ENCODE measurements around the gene STK11IP.

The STK11IP gene, protein sequence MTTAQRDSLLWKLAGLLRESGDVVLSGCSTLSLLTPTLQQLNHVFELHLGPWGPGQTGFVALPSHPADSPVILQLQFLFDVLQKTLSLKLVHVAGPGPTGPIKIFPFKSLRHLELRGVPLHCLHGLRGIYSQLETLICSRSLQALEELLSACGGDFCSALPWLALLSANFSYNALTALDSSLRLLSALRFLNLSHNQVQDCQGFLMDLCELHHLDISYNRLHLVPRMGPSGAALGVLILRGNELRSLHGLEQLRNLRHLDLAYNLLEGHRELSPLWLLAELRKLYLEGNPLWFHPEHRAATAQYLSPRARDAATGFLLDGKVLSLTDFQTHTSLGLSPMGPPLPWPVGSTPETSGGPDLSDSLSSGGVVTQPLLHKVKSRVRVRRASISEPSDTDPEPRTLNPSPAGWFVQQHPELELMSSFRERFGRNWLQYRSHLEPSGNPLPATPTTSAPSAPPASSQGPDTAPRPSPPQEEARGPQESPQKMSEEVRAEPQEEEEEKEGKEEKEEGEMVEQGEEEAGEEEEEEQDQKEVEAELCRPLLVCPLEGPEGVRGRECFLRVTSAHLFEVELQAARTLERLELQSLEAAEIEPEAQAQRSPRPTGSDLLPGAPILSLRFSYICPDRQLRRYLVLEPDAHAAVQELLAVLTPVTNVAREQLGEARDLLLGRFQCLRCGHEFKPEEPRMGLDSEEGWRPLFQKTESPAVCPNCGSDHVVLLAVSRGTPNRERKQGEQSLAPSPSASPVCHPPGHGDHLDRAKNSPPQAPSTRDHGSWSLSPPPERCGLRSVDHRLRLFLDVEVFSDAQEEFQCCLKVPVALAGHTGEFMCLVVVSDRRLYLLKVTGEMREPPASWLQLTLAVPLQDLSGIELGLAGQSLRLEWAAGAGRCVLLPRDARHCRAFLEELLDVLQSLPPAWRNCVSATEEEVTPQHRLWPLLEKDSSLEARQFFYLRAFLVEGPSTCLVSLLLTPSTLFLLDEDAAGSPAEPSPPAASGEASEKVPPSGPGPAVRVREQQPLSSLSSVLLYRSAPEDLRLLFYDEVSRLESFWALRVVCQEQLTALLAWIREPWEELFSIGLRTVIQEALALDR

DNA sequence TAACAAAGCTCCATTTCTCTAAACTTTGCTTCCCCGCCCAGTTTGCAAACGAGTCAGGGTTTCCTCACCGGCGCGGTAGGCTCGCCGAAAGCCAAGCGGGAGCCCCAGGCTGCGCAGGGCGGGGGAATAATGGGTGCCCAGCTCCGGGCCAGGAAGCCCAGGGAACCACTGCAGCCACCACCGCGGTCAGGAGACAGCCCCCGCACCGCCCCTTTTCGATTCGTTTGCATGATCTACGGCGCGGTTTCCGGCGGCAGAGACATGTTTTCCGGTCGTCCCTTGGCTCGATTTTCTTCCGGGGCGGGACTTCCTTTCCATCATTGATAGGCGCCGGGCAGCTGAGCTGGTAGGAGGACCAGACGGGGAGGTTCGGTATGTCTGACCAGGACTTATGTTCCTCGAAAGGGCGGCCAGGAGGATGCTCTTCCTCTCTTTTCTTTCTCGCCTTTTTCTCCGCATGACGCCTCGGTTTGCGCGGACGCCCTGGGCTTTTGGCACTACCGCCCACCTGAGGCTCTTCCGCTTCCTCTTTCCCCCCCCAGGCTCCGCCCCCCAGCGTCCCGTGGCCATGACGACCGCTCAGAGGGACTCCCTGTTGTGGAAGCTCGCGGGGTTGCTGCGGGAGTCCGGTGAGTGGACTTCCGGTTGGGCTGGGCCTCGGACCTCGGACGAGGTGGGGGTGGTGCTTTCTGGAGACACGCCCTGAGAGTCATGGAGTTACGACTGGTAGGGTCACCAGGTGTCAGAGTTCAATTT, at the start of gene STK11IP:
TSS of gene STK11IP (plus strand) at position 306 of the 756 bp plus-strand sequence. CDS start at position 569, 263 bp downstream.
- Histone ChIP-seq H3K4me3 (ENCODE audit: low read depth, low read length) (peak within 1 kb of the TSS; percentile 99), H3K9me3 (ENCODE audit: control insufficient read depth, insufficient read depth, low read length) (no peaks in the 10 kb centered on the region), H3K27me3 (ENCODE audit: control insufficient read depth, insufficient read depth, low read length) (no peaks in the 10 kb centered on the region), H3K4me1 (ENCODE audit: control insufficient read depth, insufficient read depth, low read length) (peaks cover 7% of the 10 kb centered on the region), H3K36me3 (ENCODE audit: control insufficient read depth, insufficient read depth, low read length) (peaks cover 5% of the 10 kb centered on the region), H3K9ac (ENCODE audit: low read depth, low read length) (peak within 1 kb of the TSS; percentile 96)

DNA sequence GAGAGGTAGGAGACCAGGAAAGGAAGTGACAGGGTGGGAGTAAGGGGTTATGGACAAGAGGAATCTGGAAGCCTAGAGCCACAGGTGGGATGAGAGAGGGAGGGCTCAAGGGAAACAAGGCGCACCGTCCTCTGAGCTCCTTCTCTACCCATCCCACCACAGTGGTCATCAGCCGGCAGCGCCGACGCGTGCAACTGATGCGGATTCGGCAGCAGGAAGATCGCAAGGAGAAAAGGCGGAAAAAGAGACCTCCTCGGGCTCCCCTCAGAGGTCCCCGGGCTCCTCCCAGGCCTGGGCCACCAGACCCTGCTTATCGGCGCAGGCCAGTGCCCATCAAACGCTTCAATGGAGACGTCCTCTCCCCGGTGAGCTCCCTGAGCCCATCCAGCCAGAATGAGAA, 48.7 kb upstream of the STK11IP start:
- Histone ChIP-seq H3K4me1 (ENCODE audit: control insufficient read depth, insufficient read depth, low read length) (peaks cover 5% of the 10 kb centered on the region), H3K4me3 (ENCODE audit: low read depth, low read length) (no peak overlapping the region), H3K36me3 (ENCODE audit: control insufficient read depth, insufficient read depth, low read length) (peaks cover 4% of the 10 kb centered on the region), H3K27me3 (ENCODE audit: control insufficient read depth, insufficient read depth, low read length) (peaks cover 34% of the 10 kb centered on the region), H3K9me3 (ENCODE audit: control insufficient read depth, insufficient read depth, low read length) (no peaks in the 10 kb centered on the region), H3K9ac (ENCODE audit: low read depth, low read length) (no peak overlapping the region)

DNA sequence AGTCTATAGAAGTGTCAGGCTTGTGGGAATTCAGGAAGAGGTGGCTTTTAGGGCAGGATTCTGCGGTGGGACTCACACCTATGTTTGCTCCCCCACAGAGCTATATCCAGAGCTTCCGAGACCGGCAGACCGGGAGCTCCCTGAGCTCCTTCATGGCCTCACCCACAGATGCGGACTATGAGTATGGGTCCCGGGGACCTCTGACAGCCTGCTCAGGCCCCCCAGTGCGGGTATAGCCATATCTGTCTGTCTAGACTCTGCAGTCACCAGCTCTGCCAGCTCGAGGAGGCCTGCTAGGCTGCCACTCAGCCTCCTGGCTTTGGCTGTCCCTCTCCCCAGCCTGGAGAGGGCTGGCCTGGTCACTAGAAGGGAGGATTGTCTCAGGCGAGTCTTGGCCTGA, 48.0 kb upstream of the STK11IP start:
- H3K36me3 ChIP-seq (ENCODE audit: control insufficient read depth, insufficient read depth, low read length), result peaks cover 4% of the 10 kb centered on the region
- peaks cover 29% of the 10 kb centered on the region for H3K27me3 ChIP-seq (ENCODE audit: control insufficient read depth, insufficient read depth, low read length)
- peaks cover 5% of the 10 kb centered on the region for H3K4me1 ChIP-seq (ENCODE audit: control insufficient read depth, insufficient read depth, low read length)
- H3K9ac ChIP-seq (ENCODE audit: low read depth, low read length), result no peak overlapping the region
- H3K9me3 ChIP-seq (ENCODE audit: control insufficient read depth, insufficient read depth, low read length), result no peaks in the 10 kb centered on the region
- no peak overlapping the region for H3K4me3 ChIP-seq (ENCODE audit: low read depth, low read length)

DNA sequence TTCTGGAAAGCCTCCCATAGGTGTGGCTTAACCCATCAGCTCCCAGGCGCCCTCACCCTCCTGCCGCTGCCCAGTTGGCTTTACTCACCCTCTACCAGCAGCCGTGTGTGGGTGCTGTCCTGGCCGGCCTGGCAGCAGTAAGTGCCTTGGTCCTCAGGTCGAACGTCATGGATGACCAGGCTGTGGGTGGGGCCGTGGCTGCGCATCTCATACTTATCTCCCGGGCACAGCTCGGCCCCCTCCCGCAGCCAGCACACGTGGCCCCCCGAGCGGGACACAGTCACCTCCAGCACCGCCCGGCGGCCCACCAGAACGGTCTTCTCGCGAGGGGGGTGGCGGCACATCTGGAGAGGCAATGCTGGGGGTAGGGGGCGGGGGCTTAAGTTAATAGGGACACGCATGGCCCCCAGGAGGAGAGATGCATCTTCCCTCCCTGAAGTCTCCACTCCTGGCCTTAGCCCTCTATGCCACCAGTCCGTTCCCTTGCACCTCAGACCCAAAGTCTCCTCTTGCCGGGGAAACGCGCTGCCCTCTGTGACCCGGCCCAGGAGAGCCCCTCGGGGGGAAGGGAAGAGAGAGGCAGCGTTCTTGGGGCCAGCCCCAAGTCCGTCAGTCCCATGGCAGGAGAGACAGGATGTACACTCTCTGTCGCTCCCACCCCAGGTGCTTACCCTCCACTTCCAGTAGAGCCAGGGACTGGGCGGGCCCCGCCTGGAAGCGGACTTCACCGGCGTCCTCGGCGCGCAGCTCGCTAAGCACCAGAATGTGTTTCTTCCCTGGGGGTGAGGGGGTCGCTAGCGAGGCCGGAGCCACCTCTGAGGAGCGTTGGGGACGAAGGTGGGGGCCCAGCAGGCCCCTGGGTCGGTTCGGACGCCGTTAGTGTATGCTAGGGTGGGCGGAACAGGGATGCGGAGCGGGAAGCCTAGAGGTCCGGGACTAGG, 45.9 kb upstream of the STK11IP start:
- no peaks in the 10 kb centered on the region for H3K9me3 ChIP-seq (ENCODE audit: control insufficient read depth, insufficient read depth, low read length)
- peak overlapping the region; percentile 60 for H3K9ac ChIP-seq (ENCODE audit: low read depth, low read length)
- peaks cover 14% of the 10 kb centered on the region for H3K27me3 ChIP-seq (ENCODE audit: control insufficient read depth, insufficient read depth, low read length)
- peaks cover 5% of the 10 kb centered on the region for H3K36me3 ChIP-seq (ENCODE audit: control insufficient read depth, insufficient read depth, low read length)
- H3K4me3 ChIP-seq (ENCODE audit: low read depth, low read length), result peak overlapping the region; percentile 80
- peaks cover 5% of the 10 kb centered on the region for H3K4me1 ChIP-seq (ENCODE audit: control insufficient read depth, insufficient read depth, low read length)

DNA sequence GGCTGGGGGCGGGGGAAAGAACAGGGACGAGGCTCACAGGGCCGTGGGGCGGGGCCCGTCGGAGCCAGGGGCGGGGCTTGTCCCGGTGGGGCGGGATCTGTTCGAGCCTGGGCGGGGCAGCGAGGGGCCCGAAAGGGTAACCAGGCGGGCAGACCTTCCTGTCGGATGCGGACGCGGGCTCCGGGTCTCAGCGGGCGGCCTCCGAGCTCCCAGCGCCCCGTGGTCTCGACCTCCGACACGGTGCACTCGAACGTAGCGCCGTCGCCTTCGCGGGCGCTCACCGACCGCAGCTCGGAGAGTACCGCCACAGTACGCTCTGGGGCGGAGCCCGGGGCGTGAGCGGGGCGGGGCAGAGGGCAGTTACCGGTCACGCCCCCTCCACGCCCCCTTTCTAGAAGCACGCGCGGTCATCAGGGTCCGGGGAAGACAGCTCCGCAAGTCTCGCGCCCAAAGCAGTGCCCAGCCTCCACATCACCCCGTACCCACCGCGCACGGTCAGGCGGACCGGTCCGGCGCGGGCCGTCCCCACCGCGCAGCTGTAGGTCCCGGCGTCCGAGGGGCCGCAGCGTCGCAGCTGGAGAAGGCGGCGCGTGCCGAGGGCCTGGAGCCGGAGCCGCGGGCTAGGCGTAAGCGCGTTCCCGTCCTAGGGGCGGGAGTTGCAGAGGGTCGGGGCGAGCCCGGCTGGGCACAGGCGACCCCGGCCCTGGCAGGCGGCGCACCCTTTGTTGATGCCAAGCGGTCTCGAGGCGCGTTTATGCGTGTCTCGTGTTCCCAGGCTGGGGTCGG, 45.1 kb upstream of the STK11IP start:
- peak overlapping the region; percentile 80 for H3K4me3 ChIP-seq (ENCODE audit: low read depth, low read length)
- no peaks in the 10 kb centered on the region for H3K9me3 ChIP-seq (ENCODE audit: control insufficient read depth, insufficient read depth, low read length)
- peaks cover 14% of the 10 kb centered on the region for H3K27me3 ChIP-seq (ENCODE audit: control insufficient read depth, insufficient read depth, low read length)
- peaks cover 5% of the 10 kb centered on the region for H3K4me1 ChIP-seq (ENCODE audit: control insufficient read depth, insufficient read depth, low read length)
- peaks cover 5% of the 10 kb centered on the region for H3K36me3 ChIP-seq (ENCODE audit: control insufficient read depth, insufficient read depth, low read length)
- H3K9ac ChIP-seq (ENCODE audit: low read depth, low read length), result peak overlapping the region; percentile 70

DNA sequence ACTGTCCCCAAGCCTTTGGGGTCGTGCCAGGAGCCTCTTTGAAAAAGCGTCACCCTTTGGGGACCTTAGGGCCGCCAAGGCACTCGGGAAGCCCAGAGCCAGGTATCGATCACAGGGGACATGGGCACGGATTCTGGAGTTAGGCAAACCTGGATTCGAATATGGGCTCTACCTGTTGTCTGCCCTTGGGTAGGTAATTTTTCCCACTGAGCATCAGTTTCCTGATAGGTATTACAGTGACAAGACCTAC, 44.6 kb upstream of the STK11IP start:
- H3K4me1 ChIP-seq (ENCODE audit: control insufficient read depth, insufficient read depth, low read length), result peaks cover 5% of the 10 kb centered on the region
- H3K27me3 ChIP-seq (ENCODE audit: control insufficient read depth, insufficient read depth, low read length), result peaks cover 14% of the 10 kb centered on the region
- H3K4me3 ChIP-seq (ENCODE audit: low read depth, low read length), result peak overlapping the region; percentile 80
- H3K9me3 ChIP-seq (ENCODE audit: control insufficient read depth, insufficient read depth, low read length), result no peaks in the 10 kb centered on the region
- H3K9ac ChIP-seq (ENCODE audit: low read depth, low read length), result no peak overlapping the region
- H3K36me3 ChIP-seq (ENCODE audit: control insufficient read depth, insufficient read depth, low read length), result peaks cover 6% of the 10 kb centered on the region

DNA sequence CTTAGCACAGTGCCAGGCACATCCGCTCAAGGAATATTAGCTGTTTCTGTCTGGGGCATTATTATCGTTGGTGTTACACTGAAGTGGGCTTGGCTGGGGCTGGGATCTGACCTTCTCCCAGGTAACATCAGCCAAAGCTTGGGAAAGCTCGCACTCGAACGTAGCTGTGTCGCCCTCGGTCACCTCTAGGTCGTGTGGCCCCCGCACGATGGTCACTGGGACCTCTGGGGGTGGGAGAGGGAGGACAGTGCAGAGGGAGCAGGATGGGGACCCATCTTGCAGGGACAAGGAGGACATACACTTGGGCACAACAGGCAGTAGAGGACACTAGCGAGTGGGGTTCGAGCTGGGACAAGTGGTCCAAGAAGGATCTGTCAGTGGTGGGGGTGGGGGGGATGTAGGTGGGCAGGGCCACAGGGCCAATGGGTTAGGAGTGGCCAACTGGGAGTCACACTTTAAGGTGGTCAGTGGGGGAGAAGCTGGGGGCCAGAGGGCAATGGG, 44.1 kb upstream of the STK11IP start:
- H3K9me3 ChIP-seq (ENCODE audit: control insufficient read depth, insufficient read depth, low read length), result no peaks in the 10 kb centered on the region
- peaks cover 5% of the 10 kb centered on the region for H3K4me1 ChIP-seq (ENCODE audit: control insufficient read depth, insufficient read depth, low read length)
- H3K4me3 ChIP-seq (ENCODE audit: low read depth, low read length), result peak overlapping the region; percentile 80
- H3K9ac ChIP-seq (ENCODE audit: low read depth, low read length), result no peak overlapping the region
- H3K27me3 ChIP-seq (ENCODE audit: control insufficient read depth, insufficient read depth, low read length), result peaks cover 14% of the 10 kb centered on the region
- peaks cover 9% of the 10 kb centered on the region for H3K36me3 ChIP-seq (ENCODE audit: control insufficient read depth, insufficient read depth, low read length)

DNA sequence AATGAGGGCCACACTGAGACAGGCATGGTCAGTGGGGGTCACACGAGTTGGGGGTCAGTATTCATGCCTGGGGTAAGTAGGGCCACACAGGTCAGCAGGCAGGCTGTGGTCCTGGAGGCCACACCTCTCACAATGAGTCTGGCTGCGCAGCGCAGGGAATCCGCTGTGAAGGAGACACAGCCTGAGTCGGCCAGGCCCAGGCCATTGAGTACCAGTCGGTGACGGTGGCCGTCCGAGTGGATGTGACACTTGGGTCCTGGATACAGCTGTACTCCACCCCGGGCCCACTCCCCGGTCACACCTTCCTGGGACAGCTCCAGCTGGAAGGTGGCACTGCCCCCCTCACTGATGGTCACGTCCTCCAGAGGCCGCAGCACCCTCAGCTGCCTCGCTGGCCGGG, 43.3 kb upstream of the STK11IP start:
- no peak overlapping the region for H3K9ac ChIP-seq (ENCODE audit: low read depth, low read length)
- H3K4me1 ChIP-seq (ENCODE audit: control insufficient read depth, insufficient read depth, low read length), result peaks cover 5% of the 10 kb centered on the region
- no peak overlapping the region for H3K4me3 ChIP-seq (ENCODE audit: low read depth, low read length)
- peaks cover 5% of the 10 kb centered on the region for H3K36me3 ChIP-seq (ENCODE audit: control insufficient read depth, insufficient read depth, low read length)
- H3K27me3 ChIP-seq (ENCODE audit: control insufficient read depth, insufficient read depth, low read length), result peaks cover 14% of the 10 kb centered on the region
- H3K9me3 ChIP-seq (ENCODE audit: control insufficient read depth, insufficient read depth, low read length), result no peaks in the 10 kb centered on the region

DNA sequence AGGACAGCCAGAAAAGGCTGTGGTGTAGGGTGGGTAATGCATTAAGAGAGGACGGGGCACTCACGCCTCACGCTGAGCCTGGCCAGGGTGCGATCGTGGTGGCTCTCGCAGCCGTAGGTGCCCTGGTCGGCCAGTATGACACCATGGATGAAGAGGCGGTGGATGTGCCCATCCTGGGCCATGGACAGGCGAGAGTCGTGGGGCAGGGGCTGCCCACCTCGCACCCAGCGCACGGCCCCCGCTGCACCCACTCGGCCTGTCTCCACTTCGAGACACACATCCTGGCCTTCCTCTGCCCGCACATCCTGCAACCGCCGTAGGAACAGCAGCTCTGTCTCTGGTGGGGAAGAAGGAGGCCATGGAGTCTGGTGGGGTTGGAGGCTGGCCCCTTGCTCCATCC, 41.7 kb upstream of the STK11IP start:
- Histone ChIP-seq H3K9ac (ENCODE audit: low read depth, low read length) (no peak overlapping the region), H3K4me3 (ENCODE audit: low read depth, low read length) (no peak overlapping the region), H3K27me3 (ENCODE audit: control insufficient read depth, insufficient read depth, low read length) (peaks cover 13% of the 10 kb centered on the region), H3K4me1 (ENCODE audit: control insufficient read depth, insufficient read depth, low read length) (peaks cover 13% of the 10 kb centered on the region), H3K36me3 (ENCODE audit: control insufficient read depth, insufficient read depth, low read length) (peaks cover 5% of the 10 kb centered on the region), H3K9me3 (ENCODE audit: control insufficient read depth, insufficient read depth, low read length) (no peaks in the 10 kb centered on the region)

DNA sequence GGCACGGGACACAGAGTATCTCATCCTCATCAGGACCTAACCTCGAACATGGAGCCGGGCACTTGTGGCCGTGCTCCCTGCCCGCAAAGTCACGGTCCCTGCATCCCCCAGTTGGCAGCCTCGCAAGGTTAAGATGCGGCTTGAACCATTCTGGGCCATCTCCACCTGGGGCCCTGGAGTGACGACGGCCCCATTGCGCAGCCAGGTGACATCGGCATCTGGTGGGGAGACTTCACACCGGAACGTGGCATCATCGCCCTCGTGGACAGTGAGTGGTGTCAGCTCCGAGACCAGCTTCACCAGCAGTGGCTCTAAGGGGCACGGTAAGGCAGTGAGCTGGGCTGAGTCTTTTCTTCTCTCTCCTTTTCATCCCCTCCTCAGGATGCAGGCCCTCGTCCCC, 41.2 kb upstream of the STK11IP start:
- Histone ChIP-seq H3K9ac (ENCODE audit: low read depth, low read length) (no peak overlapping the region), H3K9me3 (ENCODE audit: control insufficient read depth, insufficient read depth, low read length) (no peaks in the 10 kb centered on the region), H3K27me3 (ENCODE audit: control insufficient read depth, insufficient read depth, low read length) (peaks cover 11% of the 10 kb centered on the region), H3K36me3 (ENCODE audit: control insufficient read depth, insufficient read depth, low read length) (peaks cover 5% of the 10 kb centered on the region), H3K4me3 (ENCODE audit: low read depth, low read length) (no peak overlapping the region), H3K4me1 (ENCODE audit: control insufficient read depth, insufficient read depth, low read length) (peaks cover 11% of the 10 kb centered on the region)
